ENCODE results near the gene ISG20L2.
A peak's percentile ranks its signal among the peaks of the same experiment; 100 is the strongest.

Gene ISG20L2

GRCh38 chr1:156747742-156748669, 19.4 kb upstream of the ISG20L2 start:
- TF ChIP-seq CTCF (conservative IDR thresholded peaks at IDR 0.05) = no peak
- peak overlapping the region; percentile 97 for H3K27ac ChIP-seq

GRCh38 chr1:156746728-156747631, 18.4 kb upstream of the ISG20L2 start:
- H3K27ac ChIP-seq = peak overlapping the region; percentile 97
- no peak for TF ChIP-seq CTCF (conservative IDR thresholded peaks at IDR 0.05)

- TF ChIP-seq CTCF (conservative IDR thresholded peaks at IDR 0.05) = no peak
- H3K27ac ChIP-seq = peak overlapping the region; percentile 36; the same call in 1 of the 2 replicates
Observed at GRCh38 chr1:156746406-156746727, 17.8 kb upstream of the ISG20L2 start.

GRCh38 chr1:156745881-156746280, 17.3 kb upstream of the ISG20L2 start:
- 0 out of 2 replicates have a peak overlapping the region, but pooled peaks have one; percentile 36 for H3K27ac ChIP-seq
- no peak for TF ChIP-seq CTCF (conservative IDR thresholded peaks at IDR 0.05)

GRCh38 chr1:156744786-156745419, 16.3 kb upstream of the ISG20L2 start:
- no peak overlapping the region for H3K27ac ChIP-seq

GRCh38 chr1:156744344-156744743, 15.8 kb upstream of the ISG20L2 start:
- H3K27ac ChIP-seq = no peak overlapping the region
- TF ChIP-seq CTCF (conservative IDR thresholded peaks at IDR 0.05) = no peak

More at GRCh38 chr1:156744786-156745419, 16.3 kb upstream of the ISG20L2 start:
- no peak for TF ChIP-seq CTCF (conservative IDR thresholded peaks at IDR 0.05)
